Activated CD4-positive, alpha-beta T cell treated with anti-CD3 and anti-CD28 coated beads, Interleukin-2, amount 50 U/mL, for 48 hours (primary cell): ENCODE data around the gene ADAP1.
"Not testable (repeated sequence)": the region's sequence is repeated elsewhere in the genome, so short reads cannot be mapped to it uniquely, and the experiment has no call there.

Experiments used
- DNase-seq, 2 experiments: peaks; one replicate each; pipeline ENCODE4 v3.0.0-alpha.2; 2020

Gene ADAP1

GRCh38 chr7:935874-936385 lies 18.6 kb downstream of the ADAP1 start:
- DNase-seq: no peak

- DNase-seq: no peak
Measured at GRCh38 chr7:935164-935873, 19.2 kb downstream of the ADAP1 start.

GRCh38 chr7:934469-935163 lies 19.9 kb downstream of the ADAP1 start:
- no peak for DNase-seq

- no peak for DNase-seq
Measured at GRCh38 chr7:932651-932975, 21.9 kb downstream of the ADAP1 start.

- DNase-seq: no peak
Measured at GRCh38 chr7:931871-932650, 22.4 kb downstream of the ADAP1 start.

GRCh38 chr7:930975-931758 lies 23.3 kb downstream of the ADAP1 start:
- no peak for DNase-seq

GRCh38 chr7:929311-929711 lies 25.2 kb downstream of the ADAP1 start:
- no peak for DNase-seq

GRCh38 chr7:927031-927671 lies 27.3 kb downstream of the ADAP1 start:
- DNase-seq: no peak

GRCh38 chr7:926061-927030 lies 28.1 kb downstream of the ADAP1 start:
- no peak for DNase-seq

GRCh38 chr7:925601-926000 lies 28.9 kb downstream of the ADAP1 start:
- no peak for DNase-seq

GRCh38 chr7:924541-925231 lies 29.8 kb downstream of the ADAP1 start:
- DNase-seq: peak; percentile 72 to 79

- DNase-seq: not testable (repeated sequence)
Measured at GRCh38 chr7:924042-924441, 30.4 kb downstream of the ADAP1 start.

- peak; percentile 93 to 95 for DNase-seq
Measured at GRCh38 chr7:923108-924041, 31.1 kb downstream of the ADAP1 start.

GRCh38 chr7:922334-923107 lies 32.0 kb downstream of the ADAP1 start:
- DNase-seq: peak; percentile 50 to 59

GRCh38 chr7:921581-922333 lies 32.7 kb downstream of the ADAP1 start:
- DNase-seq: no peak

GRCh38 chr7:921071-921461 lies 33.4 kb downstream of the ADAP1 start:
- DNase-seq: no peak

GRCh38 chr7:920351-921070 lies 34.0 kb downstream of the ADAP1 start:
- DNase-seq: peak; percentile 48 to 58
